HCT116 (cell line): ENCODE results near the gene RPL13. TPM values are rescaled to one million over a fixed set of nuclear protein-coding genes. Genes with fewer than 3 reads are reported as not detected.

Experiments
- ATAC-seq: fragments of 200-7000 bp; cut with Tn5 transposase; 2 replicates; pipeline ENCODE4 v1.9.1; 2020; ENCODE audit warnings: mild to moderate bottlenecking, moderate library complexity
- BruUV-seq: library from RNA; stranded (reverse); fragments of 400-500 nt; replicated peaks from 2 replicates; lab custom pipeline; 2021; lab: Mats Ljungman, UMichigan
- CTCF ChIA-PET: fragments of 300-600 bp; sonication (Branson Sonifier 250); formaldehyde crosslinking; loops from one replicate; lab custom pipeline; 2021; ENCODE audit warnings: antibody characterized with exemption; lab: Charles Lee
- POLR2A ChIA-PET: fragments of 300-600, 350-600 bp; sonication (Branson Sonifier 250); formaldehyde crosslinking; loops from one replicate; lab custom pipeline; 2021; ENCODE audit warnings: antibody characterized with exemption; lab: Charles Lee
- RAD21 ChIA-PET, 2 experiments: fragments of 300-600 bp; sonication (Branson Sonifier 250); formaldehyde crosslinking; loops; one replicate each; lab custom pipeline; 2023; ENCODE audit warnings: low total read pairs in 2 of 2; ENCODE audit not compliant: uncharacterized antibody in 2 of 2, unreplicated experiment in 2 of 2, low non-redundant PET in 1 of 2; lab: Charles Lee
- DNase-seq: peaks from one replicate; pipeline ENCODE4 v3.0.0-alpha.2; 2010; ENCODE audit warnings: low read depth, low spot score
- H2AFZ ChIP-seq: fragments of 200-600 bp; shearing (Covaris generic), sonication (generic); 2 replicates; pipeline ENCODE4 v1.6.1; 2017; ENCODE audit warnings: low read depth, mixed run types, mixed read lengths, antibody characterized with exemption, low read length; ENCODE audit not compliant: poor library complexity, severe bottlenecking
- H3K27ac ChIP-seq: 2 replicates; pipeline ENCODE4 v1.5.1; 2012; ENCODE audit warnings: low read depth, low read length
- H3K27me3 ChIP-seq: fragments of 200-600 bp; sonication (generic); 2 replicates; pipeline ENCODE4 v1.6.1; 2016; ENCODE audit warnings: mixed run types, low read length, mixed read lengths; ENCODE audit not compliant: insufficient read depth
- H3K36me3 ChIP-seq, 2 experiments: fragments of 200-500 bp in 1 of 2; fragments of 200-600 bp in 1 of 2; sonication (Bioruptor generic) in 1 of 2; sonication (generic) in 1 of 2; 2 replicates each; pipeline versions ENCODE4 v1.5.1 to v1.6.1; 2014 to 2016; ENCODE audit warnings: low read length in 2 of 2, inconsistent platforms in 1 of 2, mixed read lengths in 1 of 2, mixed run types in 1 of 2; ENCODE audit not compliant: insufficient read depth in 2 of 2, control insufficient read depth in 1 of 2
- H3K4me1 ChIP-seq, 2 experiments: fragments of 200-600 bp in 1 of 2; sonication (generic) in 1 of 2; 2 replicates each; pipeline versions ENCODE4 v1.5.1 to v1.6.1; 2012 to 2017; ENCODE audit warnings: low read length in 2 of 2, inconsistent platforms in 1 of 2, mild to moderate bottlenecking in 1 of 2, mixed read lengths in 1 of 2, mixed run types in 1 of 2, moderate library complexity in 1 of 2; ENCODE audit not compliant: insufficient read depth in 2 of 2, control insufficient read depth in 1 of 2
- H3K4me2 ChIP-seq: fragments of 200-600 bp; sonication (generic); 2 replicates; pipeline ENCODE4 v1.6.1; 2017; ENCODE audit warnings: mixed run types, low read length, mixed read lengths
- H3K4me3 ChIP-seq, 2 experiments: fragments of 200-600 bp in 1 of 2; sonication (generic) in 1 of 2; replicated peaks in 1 of 2; 2 replicates each; pipeline ENCODE4 v1.5.1; 2011 to 2016; ENCODE audit warnings: low read length in 2 of 2, control low read depth in 1 of 2, low read depth in 1 of 2, mild to moderate bottlenecking in 1 of 2, mixed read lengths in 1 of 2, mixed run types in 1 of 2
- H3K79me2 ChIP-seq: fragments of 200-600 bp; sonication (generic); 2 replicates; pipeline ENCODE4 v1.6.1; 2017; ENCODE audit warnings: mild to moderate bottlenecking, mixed run types, low read length, moderate library complexity, mixed read lengths; ENCODE audit not compliant: insufficient read depth
- H3K9ac ChIP-seq: fragments of 200-600 bp; sonication (generic); 2 replicates; pipeline ENCODE4 v1.6.1; 2016; ENCODE audit warnings: low read length, mixed read lengths
- H3K9me2 ChIP-seq: fragments of 200-600 bp; sonication (generic), shearing (Covaris generic); 2 replicates; pipeline ENCODE4 v1.6.1; 2017; ENCODE audit warnings: mixed run types, mild to moderate bottlenecking, moderate library complexity; ENCODE audit not compliant: insufficient read depth
- H3K9me3 ChIP-seq, 2 experiments: fragments of 200-500 bp in 1 of 2; fragments of 200-600 bp in 1 of 2; sonication (Bioruptor generic) in 1 of 2; sonication (generic) in 1 of 2; 2 replicates each; pipeline ENCODE4 v1.6.1; 2014 to 2017; ENCODE audit warnings: low read length in 2 of 2, mixed read lengths in 2 of 2, inconsistent platforms in 1 of 2, low read depth in 1 of 2, mild to moderate bottlenecking in 1 of 2, mixed run types in 1 of 2, moderate library complexity in 1 of 2; ENCODE audit not compliant: control insufficient read depth in 1 of 2, insufficient read depth in 1 of 2
- H4K20me1 ChIP-seq: fragments of 200-600 bp; sonication (generic), shearing (Covaris generic); 2 replicates; pipeline ENCODE4 v1.6.1; 2017; ENCODE audit warnings: mixed run types, mild to moderate bottlenecking, moderate library complexity; ENCODE audit not compliant: insufficient read depth
- ATF3 ChIP-seq: IDR thresholded peaks from 2 replicates; pipeline ENCODE4 v1.6.1; 2012
- CBX3 ChIP-seq: IDR thresholded peaks from 2 replicates; pipeline ENCODE4 v1.6.1; 2012; ENCODE audit warnings: low read depth
- CEBPB ChIP-seq: IDR thresholded peaks from 2 replicates; pipeline ENCODE4 v1.6.1; 2012; ENCODE audit warnings: low read depth
- CTCF ChIP-seq, 3 experiments: fragments of 200-600 bp in 1 of 3; sonication (generic) in 1 of 3; IDR thresholded peaks in 2 of 3; conservative IDR thresholded peaks in 1 of 3; 2 replicates each; pipeline ENCODE4 v1.5.1; 2012 to 2017; ENCODE audit warnings: low read depth in 2 of 3, low read length in 2 of 3, antibody characterized with exemption in 1 of 3, borderline replicate concordance in 1 of 3, control low read depth in 1 of 3, mild to moderate bottlenecking in 1 of 3, mixed read lengths in 1 of 3, mixed run types in 1 of 3, moderate library complexity in 1 of 3; ENCODE audit not compliant: insufficient read depth in 1 of 3
- EGR1 ChIP-seq: IDR thresholded peaks from 2 replicates; pipeline ENCODE4 v1.6.1; 2012; ENCODE audit warnings: low read depth
- ELF1 ChIP-seq: IDR thresholded peaks from 2 replicates; pipeline ENCODE4 v1.6.1; 2012; ENCODE audit warnings: low read depth, borderline replicate concordance
- EZH2 ChIP-seq: fragments of 200-600 bp; sonication (generic); IDR thresholded peaks from 2 replicates; pipeline ENCODE4 v1.6.1; 2017; ENCODE audit warnings: antibody characterized with exemption, mixed run types
- EZH2phosphoT487 ChIP-seq: fragments of 200-600 bp; IDR thresholded peaks from 2 replicates; pipeline ENCODE4 v1.6.1; 2018; ENCODE audit warnings: antibody characterized with exemption, borderline replicate concordance
- FOSL1 ChIP-seq: IDR thresholded peaks from 2 replicates; pipeline ENCODE4 v1.6.1; 2012; ENCODE audit warnings: low read depth
- JUND ChIP-seq: IDR thresholded peaks from 2 replicates; pipeline ENCODE4 v1.6.1; 2012
- POLR2A ChIP-seq: IDR thresholded peaks from 2 replicates; pipeline ENCODE4 v1.7.0; 2011; ENCODE audit warnings: borderline replicate concordance; ENCODE audit not compliant: insufficient read depth, insufficient read length; ENCODE audit errors: extremely low read depth
- POLR2AphosphoS5 ChIP-seq: IDR thresholded peaks from 2 replicates; pipeline ENCODE4 v1.6.1; 2011; ENCODE audit warnings: mild to moderate bottlenecking, low read depth, low read length, moderate library complexity
- RAD21 ChIP-seq: IDR thresholded peaks from 2 replicates; pipeline ENCODE4 v1.6.1; 2012; ENCODE audit warnings: low read depth, mild to moderate bottlenecking
- SIN3A ChIP-seq: IDR thresholded peaks from 2 replicates; pipeline ENCODE4 v1.6.1; 2012; ENCODE audit warnings: low read depth
- SP1 ChIP-seq: IDR thresholded peaks from 2 replicates; pipeline ENCODE4 v1.6.1; 2012; ENCODE audit warnings: low read depth
- TCF7L2 ChIP-seq: IDR thresholded peaks from 2 replicates; pipeline ENCODE4 v1.7.0; 2011; ENCODE audit warnings: borderline replicate concordance, inconsistent platforms; ENCODE audit not compliant: insufficient read depth, insufficient read length; ENCODE audit errors: extremely low read depth
- YY1 ChIP-seq: IDR thresholded peaks from 2 replicates; pipeline ENCODE4 v1.6.1; 2011; ENCODE audit warnings: low read length, low read depth, moderate library complexity, mild to moderate bottlenecking; ENCODE audit not compliant: insufficient replicate concordance; ENCODE audit errors: extremely low read depth
- ZBTB33 ChIP-seq: IDR thresholded peaks from 2 replicates; pipeline ENCODE4 v1.6.1; 2011; ENCODE audit warnings: mild to moderate bottlenecking, low read length, moderate library complexity; ENCODE audit not compliant: insufficient replicate concordance; ENCODE audit errors: extremely low read depth
- intact Hi-C: fragments of 100-400 bp; cut with micrococcal nuclease; formaldehyde crosslinking; loops from 2 replicates; pipeline ENCODE4 v1.10.0; 2022
- total RNA-seq: library from RNA; stranded (reverse); gene quantifications from one replicate; pipeline ENCODE4 v1.2.1, GENCODE V29; 2021; ENCODE audit not compliant: unreplicated experiment
- TF ChIP-seq, protein P1 (sequence below): IDR thresholded peaks from 2 replicates; pipeline ENCODE4 v1.6.1; 2012

RPL13 gene
- total RNA-seq, 1 experiment from 2014 or later, result 4,404 TPM

DNA sequence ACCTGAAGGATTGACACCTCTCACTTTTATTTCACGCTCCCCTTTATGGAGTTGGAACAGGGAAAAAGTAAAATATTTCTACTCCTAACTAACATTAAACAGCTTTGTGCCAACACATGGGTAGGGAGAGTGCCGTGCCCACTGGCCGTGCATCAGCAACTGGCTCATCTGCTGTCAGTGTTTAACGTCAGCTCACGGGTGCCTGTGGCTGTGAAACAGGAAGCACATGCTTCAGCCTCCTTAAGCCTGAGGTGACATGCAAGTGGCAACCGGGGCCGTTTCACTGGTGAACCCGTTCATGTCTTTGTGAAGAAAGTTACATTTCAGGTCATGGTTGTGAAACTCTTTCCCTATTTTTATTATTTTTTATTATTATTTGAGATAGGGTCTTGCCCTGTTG is 49.1 kb upstream of the RPL13 start:
- H3K9me2 ChIP-seq, result no peaks in the 10 kb centered on the region
- no peak for ATAC-seq
- ChIA-PET RAD21 (no interaction called here), POLR2A (no interaction called here), CTCF (no interaction called here)
- no peak overlapping the region for H3K4me2 ChIP-seq
- no peaks in the 10 kb centered on the region for H4K20me1 ChIP-seq
- H3K27ac ChIP-seq, result no peak overlapping the region
- H2AFZ ChIP-seq, result no peak overlapping the region
- peaks cover 67% of the 10 kb centered on the region for H3K79me2 ChIP-seq
- no peaks in the 10 kb centered on the region for H3K9me3 ChIP-seq
- H3K9ac ChIP-seq, result no peak overlapping the region
- no peak overlapping the region for H3K4me3 ChIP-seq
- H3K4me1 ChIP-seq, result peaks cover 10 to 23% of the 10 kb centered on the region in 2 experiments
- TF ChIP-seq SP1 (no peak), ZBTB33 (no peak), FOSL1 (no peak), CEBPB (no peak), ELF1 (no peak), TCF7L2 (no peak), EZH2phosphoT487 (no peak), POLR2AphosphoS5 (no peak), EGR1 (no peak), JUND (no peak), YY1 (no peak), RAD21 (no peak), EZH2 (no peak), CTCF (IDR thresholded peaks at IDR 0.05 in 2 of 3, conservative IDR thresholded peaks at IDR 0.05 in 1 of 3; ENCODE audit: borderline replicate concordance in 1 of 3, insufficient read depth in 1 of 3, low read depth in 2 of 3, low read length in 2 of 3) (no peak), SIN3A (no peak), ATF3 (no peak), POLR2A (no peak), CBX3 (no peak)
- TF ChIP-seq, protein P1, sequence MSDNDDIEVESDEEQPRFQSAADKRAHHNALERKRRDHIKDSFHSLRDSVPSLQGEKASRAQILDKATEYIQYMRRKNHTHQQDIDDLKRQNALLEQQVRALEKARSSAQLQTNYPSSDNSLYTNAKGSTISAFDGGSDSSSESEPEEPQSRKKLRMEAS, result no peak
- intact Hi-C loops, result no loop called here
- H3K27me3 ChIP-seq, result no peaks in the 10 kb centered on the region
- DNase-seq, result no peak
- BruUV-seq, result no TSS peak
- H3K36me3 ChIP-seq, result peaks cover 36 to 37% of the 10 kb centered on the region in 2 experiments
